ENCODE measurements around the gene RNF212.

RNF212 gene

GRCh38 chr4:1036095-1036494, 77.3 kb downstream of the RNF212 start:
- DNase-seq (ENCODE audit: low spot score): no peak

GRCh38 chr4:1035510-1035909, 77.9 kb downstream of the RNF212 start:
- peak; percentile 96 for DNase-seq (ENCODE audit: low spot score)

GRCh38 chr4:1033840-1034551, 79.4 kb downstream of the RNF212 start:
- DNase-seq (ENCODE audit: low spot score): peak; percentile 74

GRCh38 chr4:1032861-1033260, 80.5 kb downstream of the RNF212 start:
- DNase-seq (ENCODE audit: low spot score): no peak

GRCh38 chr4:1031956-1032795, 81.2 kb downstream of the RNF212 start:
- no peak for DNase-seq (ENCODE audit: low spot score)

GRCh38 chr4:1031346-1031745, 82.0 kb downstream of the RNF212 start:
- DNase-seq (ENCODE audit: low spot score): no peak

GRCh38 chr4:1030559-1030958, 82.8 kb downstream of the RNF212 start:
- no peak for DNase-seq (ENCODE audit: low spot score)

GRCh38 chr4:1030031-1030430, 83.3 kb downstream of the RNF212 start:
- DNase-seq (ENCODE audit: low spot score): no peak

GRCh38 chr4:1029529-1029928, 83.8 kb downstream of the RNF212 start:
- no peak for DNase-seq (ENCODE audit: low spot score)

- no peak for DNase-seq (ENCODE audit: low spot score)
Observed at GRCh38 chr4:1028574-1029220, 84.7 kb downstream of the RNF212 start.

GRCh38 chr4:1027915-1028238, 85.5 kb downstream of the RNF212 start:
- DNase-seq (ENCODE audit: low spot score): no peak

GRCh38 chr4:1027219-1027914, 86.0 kb downstream of the RNF212 start:
- DNase-seq (ENCODE audit: low spot score): no peak

- DNase-seq (ENCODE audit: low spot score): no peak
Observed at GRCh38 chr4:1026115-1026514, 87.2 kb downstream of the RNF212 start.

GRCh38 chr4:1024882-1025545, 88.3 kb downstream of the RNF212 start:
- no peak for DNase-seq (ENCODE audit: low spot score)

GRCh38 chr4:1023895-1024740, 89.2 kb downstream of the RNF212 start:
- no peak for DNase-seq (ENCODE audit: low spot score)

GRCh38 chr4:1023075-1023640, 90.2 kb downstream of the RNF212 start:
- DNase-seq (ENCODE audit: low spot score): no peak

- no peak for DNase-seq (ENCODE audit: low spot score)
Observed at GRCh38 chr4:1022739-1023066, 90.7 kb downstream of the RNF212 start.

GRCh38 chr4:1022051-1022738, 91.2 kb downstream of the RNF212 start:
- DNase-seq (ENCODE audit: low spot score): no peak
